Thoracic aorta (tissue), 2 donors: ENCODE results near the gene CACNG5. TPM values are rescaled to one million over a fixed set of nuclear protein-coding genes. Genes with fewer than 3 reads are reported as not detected.

Experiments used
- ATAC-seq: fragments of 150-250 bp; one replicate; pipeline ENCODE4 v1.8.0; 2017; ENCODE audit warnings: low read depth; ENCODE audit not compliant: insufficient number of reproducible peaks, low FRiP score
- DNase-seq: peaks from one replicate; pipeline ENCODE4 v3.0.0-alpha.2; 2020; ENCODE audit warnings: low spot score
- H3K27ac ChIP-seq, 2 donors: fragments of 200-600 bp; sonication (generic); 1 replicate in 1 of 2; 2 replicates in 1 of 2; pipeline ENCODE4 v1.5.1; 2016; ENCODE audit warnings: mild to moderate bottlenecking in 2 of 2, moderate library complexity in 2 of 2
- H3K27me3 ChIP-seq: fragments of 200-600 bp; sonication (generic); replicated peaks from 2 replicates; pipeline ENCODE4 v1.6.0; 2016; ENCODE audit warnings: mild to moderate bottlenecking; ENCODE audit not compliant: insufficient read depth
- H3K36me3 ChIP-seq: fragments of 200-600 bp; sonication (generic); one replicate; pipeline ENCODE4 v1.5.1; 2016
- H3K4me1 ChIP-seq, 2 donors: fragments of 200-600 bp; sonication (generic); 1 replicate in 1 of 2; 2 replicates in 1 of 2; pipeline versions ENCODE4 v1.5.1 to v1.6.0; 2016; ENCODE audit warnings: low read depth in 2 of 2, mild to moderate bottlenecking in 1 of 2; ENCODE audit not compliant: control insufficient read depth in 1 of 2
- H3K4me3 ChIP-seq: fragments of 200-600 bp; sonication (generic); 2 replicates; pipeline ENCODE4 v1.5.1; 2016; ENCODE audit warnings: mild to moderate bottlenecking
- H3K9me3 ChIP-seq: fragments of 200-600 bp; sonication (generic); 2 replicates; pipeline ENCODE4 v1.5.1; 2016
- CTCF ChIP-seq: fragments of 200-600 bp; sonication (generic); IDR thresholded peaks from one replicate; pipeline ENCODE4 v1.5.1; 2019; ENCODE audit warnings: antibody characterized with exemption
- total RNA-seq, 2 donors: library from RNA; depleted of rRNA; stranded (reverse); fragments of >200 nt; gene quantifications; one replicate each; pipeline versions ENCODE4 v1.1.0 to v1.2.3, GENCODE V29; 2016

Gene CACNG5
- total RNA-seq, 2 donors from 2014 or later = not detected

- ATAC-seq (no peak), DNase-seq (no peak)
- Histone ChIP-seq H3K4me3 (no peak overlapping the region), H3K9me3 (no peaks in the 10 kb centered on the region), H3K4me1 (no peaks in the 10 kb centered on the region), H3K36me3 (no peaks in the 10 kb centered on the region), H3K27me3 (no peaks in the 10 kb centered on the region), H3K27ac (no peak overlapping the region)
- no peak for TF ChIP-seq CTCF
Measured at GRCh38 chr17:66850692-66851091, 15.8 kb downstream of the CACNG5 start.

- no peaks in the 10 kb centered on the region for H3K36me3 ChIP-seq
- TF ChIP-seq CTCF = no peak
- DNase-seq (no peak), ATAC-seq (no peak)
- H3K4me3 ChIP-seq = no peak overlapping the region
- H3K9me3 ChIP-seq = no peaks in the 10 kb centered on the region
- no peak overlapping the region for H3K27ac ChIP-seq
- no peaks in the 10 kb centered on the region for H3K4me1 ChIP-seq
- H3K27me3 ChIP-seq = no peaks in the 10 kb centered on the region
Measured at GRCh38 chr17:66855204-66855603, 20.3 kb downstream of the CACNG5 start.

GRCh38 chr17:66858226-66859083, 23.5 kb downstream of the CACNG5 start:
- ATAC-seq = no peak
- no peaks in the 10 kb centered on the region for H3K9me3 ChIP-seq

GRCh38 chr17:66859353-66859752, 24.4 kb downstream of the CACNG5 start:
- no peak for DNase-seq
- H3K4me1 ChIP-seq = no peaks in the 10 kb centered on the region
- no peak for ATAC-seq
- H3K36me3 ChIP-seq = no peaks in the 10 kb centered on the region
- H3K4me3 ChIP-seq = no peak overlapping the region
- H3K9me3 ChIP-seq = no peaks in the 10 kb centered on the region
- H3K27me3 ChIP-seq = no peaks in the 10 kb centered on the region
- H3K27ac ChIP-seq = no peak overlapping the region
- no peak for TF ChIP-seq CTCF

More at GRCh38 chr17:66858226-66859083, 23.5 kb downstream of the CACNG5 start:
- Histone ChIP-seq H3K36me3 (no peaks in the 10 kb centered on the region), H3K4me3 (no peak overlapping the region), H3K27me3 (no peaks in the 10 kb centered on the region), H3K27ac (no peak overlapping the region), H3K4me1 (no peaks in the 10 kb centered on the region)
- no peak for DNase-seq
- TF ChIP-seq CTCF = no peak

GRCh38 chr17:66860204-66860603, 25.3 kb downstream of the CACNG5 start:
- no peaks in the 10 kb centered on the region for H3K36me3 ChIP-seq
- H3K9me3 ChIP-seq = no peaks in the 10 kb centered on the region
- no peak for ATAC-seq
- no peaks in the 10 kb centered on the region for H3K27me3 ChIP-seq
- no peak for TF ChIP-seq CTCF
- DNase-seq = no peak
- no peak overlapping the region for H3K4me3 ChIP-seq
- no peak overlapping the region for H3K27ac ChIP-seq
- no peaks in the 10 kb centered on the region for H3K4me1 ChIP-seq
